WTC11 (cell line): ENCODE results near the gene VANGL1. TPM values are rescaled to one million over a fixed set of nuclear protein-coding genes. Genes with fewer than 3 reads are reported as not detected.

Experiments
- ATAC-seq: fragments of 200-7000 bp; cut with Tn5 transposase; 2 replicates; pipeline ENCODE4 v1.10.0; 2021; ENCODE audit warnings: mild to moderate bottlenecking, moderate library complexity
- CTCF ChIA-PET: fragments of 300-600 bp; sonication (Branson Sonifier 250); formaldehyde crosslinking; loops from one replicate; lab custom pipeline; 2021; ENCODE audit warnings: antibody characterized with exemption; lab: Charles Lee
- POLR2A ChIA-PET: fragments of 350-600 bp; sonication (Branson Sonifier 250); formaldehyde crosslinking; loops from one replicate; lab custom pipeline; 2021; ENCODE audit warnings: antibody characterized with exemption; lab: Charles Lee
- DNase-seq: peaks from one replicate; pipeline ENCODE4 v3.0.0; 2021; ENCODE audit warnings: low spot score
- H3K27ac Mint-ChIP-seq: 2 replicates; pipeline ENCODE4 v1.8.0; 2021; ENCODE audit warnings: mixed read lengths
- H3K27me3 Mint-ChIP-seq: 2 replicates; pipeline ENCODE4 v1.8.0; 2021; ENCODE audit warnings: low read depth, mild to moderate bottlenecking, moderate library complexity, mixed read lengths
- H3K36me3 Mint-ChIP-seq: 2 replicates; pipeline ENCODE4 v1.8.0; 2021; ENCODE audit warnings: mixed read lengths
- H3K4me1 Mint-ChIP-seq: 2 replicates; pipeline ENCODE4 v1.8.0; 2022; ENCODE audit warnings: mixed read lengths
- H3K4me3 Mint-ChIP-seq: 2 replicates; pipeline ENCODE4 v1.8.0; 2021; ENCODE audit warnings: mild to moderate bottlenecking, moderate library complexity, mixed read lengths
- H3K9me3 Mint-ChIP-seq: 2 replicates; pipeline ENCODE4 v1.8.0; 2021; ENCODE audit warnings: mixed read lengths
- AFF4 ChIP-seq: sonication (generic); formaldehyde crosslinking; IDR thresholded peaks from 2 replicates; pipeline ENCODE4 v1.8.1; 2023; ENCODE audit warnings: mild to moderate bottlenecking, missing genetic modification reagents, borderline replicate concordance
- ATF3 ChIP-seq: sonication (generic); formaldehyde crosslinking; conservative IDR thresholded peaks from 2 replicates; pipeline ENCODE4 v1.8.1; 2022; ENCODE audit warnings: mild to moderate bottlenecking, missing genetic modification reagents
- ATF6 ChIP-seq: sonication (generic); formaldehyde crosslinking; IDR thresholded peaks from 2 replicates; pipeline ENCODE4 v1.8.1; 2023; ENCODE audit warnings: mild to moderate bottlenecking, missing genetic modification reagents
- FOXP4 ChIP-seq: sonication (generic); formaldehyde crosslinking; IDR thresholded peaks from 2 replicates; pipeline ENCODE4 v1.8.0; 2022; ENCODE audit warnings: mild to moderate bottlenecking, missing genetic modification reagents
- GABPB1 ChIP-seq: sonication (generic); formaldehyde crosslinking; IDR thresholded peaks from 2 replicates; pipeline ENCODE4 v1.8.1; 2023; ENCODE audit warnings: mild to moderate bottlenecking, missing genetic modification reagents
- HMGXB4 ChIP-seq: sonication (generic); formaldehyde crosslinking; IDR thresholded peaks from 2 replicates; pipeline ENCODE4 v1.8.1; 2023; ENCODE audit warnings: mild to moderate bottlenecking, moderate library complexity, missing genetic modification reagents
- JAZF1 ChIP-seq: fragments of 250-450 bp; sonication (Bioruptor Pico); IDR thresholded peaks from 2 replicates; pipeline ENCODE4 v1.9.0; 2021; ENCODE audit warnings: moderate library complexity, mild to moderate bottlenecking, inconsistent platforms
- MAX ChIP-seq: sonication (generic); formaldehyde crosslinking; IDR thresholded peaks from 2 replicates; pipeline ENCODE4 v1.8.0; 2022; ENCODE audit warnings: mild to moderate bottlenecking, missing genetic modification reagents
- SMAD3 ChIP-seq: sonication (generic); formaldehyde crosslinking; IDR thresholded peaks from 2 replicates; pipeline ENCODE4 v1.8.0; 2022; ENCODE audit warnings: missing genetic modification reagents, mild to moderate bottlenecking, borderline replicate concordance
- TCF7 ChIP-seq: sonication (generic); formaldehyde crosslinking; IDR thresholded peaks from 2 replicates; pipeline ENCODE4 v1.8.0; 2022; ENCODE audit warnings: mild to moderate bottlenecking, low read depth, missing genetic modification reagents, moderate library complexity
- USF2 ChIP-seq: sonication (generic); formaldehyde crosslinking; IDR thresholded peaks from 2 replicates; pipeline ENCODE4 v1.8.1; 2023; ENCODE audit warnings: mild to moderate bottlenecking, missing genetic modification reagents, moderate library complexity
- ZNF219 ChIP-seq: sonication (generic); formaldehyde crosslinking; IDR thresholded peaks from 2 replicates; pipeline ENCODE4 v1.8.0; 2023; ENCODE audit warnings: missing genetic modification reagents, mild to moderate bottlenecking, borderline replicate concordance
- ZNF671 ChIP-seq: fragments of 250-450 bp; sonication (Bioruptor Pico); IDR thresholded peaks from 2 replicates; pipeline ENCODE4 v1.8.0; 2021; ENCODE audit warnings: mild to moderate bottlenecking
- ZSCAN18 ChIP-seq: fragments of 250-450 bp; sonication (Bioruptor Pico); IDR thresholded peaks from 2 replicates; pipeline ENCODE4 v2.1.2; 2022; ENCODE audit warnings: mild to moderate bottlenecking, moderate library complexity
- total RNA-seq: library from RNA; stranded (reverse); gene quantifications from 3 replicates; pipeline ENCODE4 v1.2.3, GENCODE V29; 2021

The VANGL1 gene
- total RNA-seq, 1 experiment from 2014 or later: 15.8 TPM

- TF ChIP-seq USF2 (CRISPR knock-in tag) (no peak), FOXP4 (CRISPR knock-in tag) (no peak), ZNF219 (no peak), HMGXB4 (CRISPR knock-in tag) (no peak), ATF3 (no peak), ATF6 (CRISPR knock-in tag) (no peak), SMAD3 (CRISPR knock-in tag) (no peak), GABPB1 (CRISPR knock-in tag) (no peak), AFF4 (no peak), TCF7 (CRISPR knock-in tag) (no peak), JAZF1 (CRISPR knock-in tag) (no peak)
These were observed 19.4 kb downstream of the VANGL1 start (continued) for GRCh38 chr1:115661157-115661556.

- ChIA-PET POLR2A (no interaction called here), CTCF (no interaction called here)
- Mint-ChIP-seq H3K27ac (no peak overlapping the region), H3K36me3 (peaks cover 52% of the 10 kb centered on the region), H3K9me3 (peaks cover 6% of the 10 kb centered on the region; the same call in 1 of the 2 replicates), H3K4me3 (no peak overlapping the region), H3K4me1 (0 out of 2 replicates have a peak, but pooled peaks cover 5% of the 10 kb centered on the region), H3K27me3 (no peaks in the 10 kb centered on the region)
- no peak for DNase-seq
- no peak for ATAC-seq
- TF ChIP-seq ZNF671 (no peak), ZSCAN18 (no peak), MAX (CRISPR knock-in tag) (no peak)
These were observed 23.7 kb downstream of the VANGL1 start for GRCh38 chr1:115665319-115666096.
